ENCODE measurements around the gene MPPED2.

GRCh38 chr11:30619767-30620166 lies 33.6 kb upstream of the MPPED2 start:
- TF ChIP-seq, protein P1, sequence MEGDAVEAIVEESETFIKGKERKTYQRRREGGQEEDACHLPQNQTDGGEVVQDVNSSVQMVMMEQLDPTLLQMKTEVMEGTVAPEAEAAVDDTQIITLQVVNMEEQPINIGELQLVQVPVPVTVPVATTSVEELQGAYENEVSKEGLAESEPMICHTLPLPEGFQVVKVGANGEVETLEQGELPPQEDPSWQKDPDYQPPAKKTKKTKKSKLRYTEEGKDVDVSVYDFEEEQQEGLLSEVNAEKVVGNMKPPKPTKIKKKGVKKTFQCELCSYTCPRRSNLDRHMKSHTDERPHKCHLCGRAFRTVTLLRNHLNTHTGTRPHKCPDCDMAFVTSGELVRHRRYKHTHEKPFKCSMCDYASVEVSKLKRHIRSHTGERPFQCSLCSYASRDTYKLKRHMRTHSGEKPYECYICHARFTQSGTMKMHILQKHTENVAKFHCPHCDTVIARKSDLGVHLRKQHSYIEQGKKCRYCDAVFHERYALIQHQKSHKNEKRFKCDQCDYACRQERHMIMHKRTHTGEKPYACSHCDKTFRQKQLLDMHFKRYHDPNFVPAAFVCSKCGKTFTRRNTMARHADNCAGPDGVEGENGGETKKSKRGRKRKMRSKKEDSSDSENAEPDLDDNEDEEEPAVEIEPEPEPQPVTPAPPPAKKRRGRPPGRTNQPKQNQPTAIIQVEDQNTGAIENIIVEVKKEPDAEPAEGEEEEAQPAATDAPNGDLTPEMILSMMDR (IDR thresholded peaks at IDR 0.05; ENCODE audit: borderline replicate concordance, extremely low read depth, low read length, poor library complexity, severe bottlenecking): no peak
- TF ChIP-seq EZH2 (IDR thresholded peaks at IDR 0.05; ENCODE audit: borderline replicate concordance, low read depth, low read length, severe bottlenecking): no peak

Measured in DND-41 (cell line).